ENCODE results near the gene MAGI1. TPM values are rescaled to one million over a fixed set of nuclear protein-coding genes. Genes with fewer than 3 reads are reported as not detected.

Gene MAGI1
- total RNA-seq, 5 donors from 2014 or later (not counting 1 experiment from before 2014, with no cell fraction given) = 0.23 to 0.63 (median 0.29) TPM

GRCh38 chr3:65490114-65490513 is 548.6 kb downstream of the MAGI1 start:
- no peak overlapping the region for H3K4me3 ChIP-seq (ENCODE audit: control insufficient read depth in 1 of 2, extremely low read depth in 1 of 2, low read length in 1 of 2)
- POLR2A ChIA-PET = no interaction called here
- DNase-seq (no peak), ATAC-seq (replicated peaks in 1 of 4) (no peak)
- Mint-ChIP-seq H3K27ac (no peak overlapping the region), H3K9me3 (peaks cover 5 to 20% (median 5%) of the 10 kb centered on the region in 3 donors), H3K4me3 (no peak overlapping the region), H3K36me3 (no peaks in the 10 kb centered on the region), H3K27me3 (no peaks in the 10 kb centered on the region), H3K4me1 (no peaks in the 10 kb centered on the region)
- no peaks in the 10 kb centered on the region for H3K4me1 ChIP-seq (ENCODE audit: control insufficient read depth in 1 of 2, extremely low read depth in 1 of 2, insufficient read depth in 2 of 2, low read length in 2 of 2)
- CTCF ChIA-PET = no interaction called here
- WGBS (ENCODE audit: insufficient coverage) = 100% methylated on average over 1 of the region's 3 CpGs
- H3K27me3 ChIP-seq (replicated peaks in 1 of 2; ENCODE audit: control insufficient read depth in 2 of 2, extremely low read depth in 1 of 2, insufficient read depth in 2 of 2, low read length in 1 of 2) = no peaks in the 10 kb centered on the region
- H3K27ac ChIP-seq (ENCODE audit: low read length) = no peak overlapping the region
- no peaks in the 10 kb centered on the region for H3K36me3 ChIP-seq (ENCODE audit: control insufficient read depth in 2 of 2, extremely low read depth in 1 of 2, insufficient read depth in 1 of 2, low read length in 1 of 2)
- no peaks in the 10 kb centered on the region for H3K9me3 ChIP-seq

GRCh38 chr3:65489253-65489652 is 549.5 kb downstream of the MAGI1 start:
- POLR2A ChIA-PET = no interaction called here
- no peak overlapping the region for H3K27ac ChIP-seq (ENCODE audit: low read length)
- CTCF ChIA-PET = no interaction called here
- H3K4me1 ChIP-seq (ENCODE audit: control insufficient read depth in 1 of 2, extremely low read depth in 1 of 2, insufficient read depth in 2 of 2, low read length in 2 of 2) = no peaks in the 10 kb centered on the region
- ATAC-seq (replicated peaks in 1 of 4) (no peak), DNase-seq (no peak)
- no CpG with 5 or more reads among the region's 2 CpGs for WGBS (ENCODE audit: insufficient coverage)
- peaks cover 5 to 20% (median 8%) of the 10 kb centered on the region in 3 donors for H3K9me3 Mint-ChIP-seq
- H3K27me3 Mint-ChIP-seq = no peaks in the 10 kb centered on the region
- H3K27me3 ChIP-seq (replicated peaks in 1 of 2; ENCODE audit: control insufficient read depth in 2 of 2, extremely low read depth in 1 of 2, insufficient read depth in 2 of 2, low read length in 1 of 2) = no peaks in the 10 kb centered on the region
- H3K27ac Mint-ChIP-seq = no peak overlapping the region
- no peak overlapping the region for H3K4me3 Mint-ChIP-seq
- H3K4me3 ChIP-seq (ENCODE audit: control insufficient read depth in 1 of 2, extremely low read depth in 1 of 2, low read length in 1 of 2) = no peak overlapping the region
- no peaks in the 10 kb centered on the region for H3K36me3 ChIP-seq (ENCODE audit: control insufficient read depth in 2 of 2, extremely low read depth in 1 of 2, insufficient read depth in 1 of 2, low read length in 1 of 2)
- H3K9me3 ChIP-seq = no peaks in the 10 kb centered on the region
- H3K4me1 Mint-ChIP-seq = no peaks in the 10 kb centered on the region
- H3K36me3 Mint-ChIP-seq = no peaks in the 10 kb centered on the region

- ChIA-PET POLR2A (no interaction called here), CTCF (no interaction called here)
- DNase-seq (no peak), ATAC-seq (replicated peaks in 1 of 4) (no peak)
- Mint-ChIP-seq H3K27ac (no peak overlapping the region), H3K4me3 (no peak overlapping the region), H3K4me1 (no peaks in the 10 kb centered on the region), H3K27me3 (no peaks in the 10 kb centered on the region), H3K36me3 (no peaks in the 10 kb centered on the region), H3K9me3 (peaks cover 0 to 8% (median 8%) of the 10 kb centered on the region in 3 donors)
- Histone ChIP-seq H3K9me3 (no peaks in the 10 kb centered on the region), H3K36me3 (ENCODE audit: control insufficient read depth in 2 of 2, extremely low read depth in 1 of 2, insufficient read depth in 1 of 2, low read length in 1 of 2) (no peaks in the 10 kb centered on the region), H3K27me3 (replicated peaks in 1 of 2; ENCODE audit: control insufficient read depth in 2 of 2, extremely low read depth in 1 of 2, insufficient read depth in 2 of 2, low read length in 1 of 2) (no peaks in the 10 kb centered on the region), H3K27ac (ENCODE audit: low read length) (no peak overlapping the region), H3K4me3 (ENCODE audit: control insufficient read depth in 1 of 2, extremely low read depth in 1 of 2, low read length in 1 of 2) (no peak overlapping the region), H3K4me1 (ENCODE audit: control insufficient read depth in 1 of 2, extremely low read depth in 1 of 2, insufficient read depth in 2 of 2, low read length in 2 of 2) (no peaks in the 10 kb centered on the region)
- 56% methylated on average over 3 of the region's 3 CpGs for WGBS (ENCODE audit: insufficient coverage)
Measured at GRCh38 chr3:65485826-65486469, 552.8 kb downstream of the MAGI1 start.

- DNase-seq = no peak
- Mint-ChIP-seq H3K4me1 (no peaks in the 10 kb centered on the region), H3K27ac (no peak overlapping the region), H3K4me3 (no peak overlapping the region), H3K9me3 (peaks cover 2 to 8% (median 8%) of the 10 kb centered on the region in 3 donors), H3K27me3 (no peaks in the 10 kb centered on the region), H3K36me3 (no peaks in the 10 kb centered on the region)
- no peaks in the 10 kb centered on the region for H3K36me3 ChIP-seq (ENCODE audit: control insufficient read depth in 2 of 2, extremely low read depth in 1 of 2, insufficient read depth in 1 of 2, low read length in 1 of 2)
- ATAC-seq (replicated peaks in 1 of 4) = no peak
- WGBS (ENCODE audit: insufficient coverage) = 100% methylated on average over 2 of the region's 3 CpGs
- ChIA-PET CTCF (no interaction called here), POLR2A (no interaction called here)
- H3K4me1 ChIP-seq (ENCODE audit: control insufficient read depth in 1 of 2, extremely low read depth in 1 of 2, insufficient read depth in 2 of 2, low read length in 2 of 2) = no peaks in the 10 kb centered on the region
- H3K9me3 ChIP-seq = no peaks in the 10 kb centered on the region
- H3K4me3 ChIP-seq (ENCODE audit: control insufficient read depth in 1 of 2, extremely low read depth in 1 of 2, low read length in 1 of 2) = no peak overlapping the region
- H3K27ac ChIP-seq (ENCODE audit: low read length) = no peak overlapping the region
- no peaks in the 10 kb centered on the region for H3K27me3 ChIP-seq (replicated peaks in 1 of 2; ENCODE audit: control insufficient read depth in 2 of 2, extremely low read depth in 1 of 2, insufficient read depth in 2 of 2, low read length in 1 of 2)
Measured at GRCh38 chr3:65484964-65485363, 553.8 kb downstream of the MAGI1 start.

- Histone ChIP-seq H3K27ac (ENCODE audit: low read length) (no peak overlapping the region), H3K36me3 (ENCODE audit: control insufficient read depth in 2 of 2, extremely low read depth in 1 of 2, insufficient read depth in 1 of 2, low read length in 1 of 2) (no peaks in the 10 kb centered on the region), H3K9me3 (no peaks in the 10 kb centered on the region), H3K27me3 (replicated peaks in 1 of 2; ENCODE audit: control insufficient read depth in 2 of 2, extremely low read depth in 1 of 2, insufficient read depth in 2 of 2, low read length in 1 of 2) (no peaks in the 10 kb centered on the region), H3K4me3 (ENCODE audit: control insufficient read depth in 1 of 2, extremely low read depth in 1 of 2, low read length in 1 of 2) (no peak overlapping the region), H3K4me1 (ENCODE audit: control insufficient read depth in 1 of 2, extremely low read depth in 1 of 2, insufficient read depth in 2 of 2, low read length in 2 of 2) (no peaks in the 10 kb centered on the region)
- Mint-ChIP-seq H3K36me3 (no peaks in the 10 kb centered on the region), H3K4me1 (no peaks in the 10 kb centered on the region), H3K27ac (no peak overlapping the region), H3K27me3 (no peaks in the 10 kb centered on the region), H3K9me3 (peaks cover 3 to 8% (median 5%) of the 10 kb centered on the region in 3 donors), H3K4me3 (no peak overlapping the region)
- ATAC-seq (replicated peaks in 1 of 4) (no peak), DNase-seq (no peak)
- POLR2A ChIA-PET = no interaction called here
- WGBS (ENCODE audit: insufficient coverage) = 72% methylated on average over 3 of the region's 6 CpGs
- CTCF ChIA-PET = no interaction called here
Measured at GRCh38 chr3:65483480-65483879, 555.2 kb downstream of the MAGI1 start.

- ChIA-PET CTCF (no interaction called here), POLR2A (no interaction called here)
- WGBS (ENCODE audit: insufficient coverage) = 42% methylated on average over 2 of the region's 2 CpGs
- Histone ChIP-seq H3K4me1 (ENCODE audit: control insufficient read depth in 1 of 2, extremely low read depth in 1 of 2, insufficient read depth in 2 of 2, low read length in 2 of 2) (no peaks in the 10 kb centered on the region), H3K27me3 (replicated peaks in 1 of 2; ENCODE audit: control insufficient read depth in 2 of 2, extremely low read depth in 1 of 2, insufficient read depth in 2 of 2, low read length in 1 of 2) (no peaks in the 10 kb centered on the region), H3K36me3 (ENCODE audit: control insufficient read depth in 2 of 2, extremely low read depth in 1 of 2, insufficient read depth in 1 of 2, low read length in 1 of 2) (no peaks in the 10 kb centered on the region), H3K9me3 (no peaks in the 10 kb centered on the region), H3K27ac (ENCODE audit: low read length) (no peak overlapping the region), H3K4me3 (ENCODE audit: control insufficient read depth in 1 of 2, extremely low read depth in 1 of 2, low read length in 1 of 2) (no peak overlapping the region)
- Mint-ChIP-seq H3K27me3 (no peaks in the 10 kb centered on the region), H3K4me3 (no peak overlapping the region), H3K36me3 (no peaks in the 10 kb centered on the region), H3K9me3 (peaks cover 3 to 8% (median 5%) of the 10 kb centered on the region in 3 donors), H3K27ac (no peak overlapping the region), H3K4me1 (no peaks in the 10 kb centered on the region)
- DNase-seq (no peak), ATAC-seq (replicated peaks in 1 of 4) (no peak)
Measured at GRCh38 chr3:65483011-65483410, 555.7 kb downstream of the MAGI1 start.

GRCh38 chr3:65481085-65481484 is 557.6 kb downstream of the MAGI1 start:
- no peaks in the 10 kb centered on the region for H3K4me1 Mint-ChIP-seq
- WGBS (ENCODE audit: insufficient coverage) = 65% methylated on average over 4 of the region's 4 CpGs
- Histone ChIP-seq H3K4me1 (ENCODE audit: control insufficient read depth in 1 of 2, extremely low read depth in 1 of 2, insufficient read depth in 2 of 2, low read length in 2 of 2) (no peaks in the 10 kb centered on the region), H3K4me3 (ENCODE audit: control insufficient read depth in 1 of 2, extremely low read depth in 1 of 2, low read length in 1 of 2) (no peak overlapping the region), H3K36me3 (ENCODE audit: control insufficient read depth in 2 of 2, extremely low read depth in 1 of 2, insufficient read depth in 1 of 2, low read length in 1 of 2) (no peaks in the 10 kb centered on the region), H3K27ac (ENCODE audit: low read length) (no peak overlapping the region), H3K9me3 (no peaks in the 10 kb centered on the region), H3K27me3 (replicated peaks in 1 of 2; ENCODE audit: control insufficient read depth in 2 of 2, extremely low read depth in 1 of 2, insufficient read depth in 2 of 2, low read length in 1 of 2) (no peaks in the 10 kb centered on the region)
- no peaks in the 10 kb centered on the region for H3K27me3 Mint-ChIP-seq
- H3K9me3 Mint-ChIP-seq = peaks cover 3 to 8% (median 5%) of the 10 kb centered on the region in 3 donors
- no peak for DNase-seq
- no peaks in the 10 kb centered on the region for H3K36me3 Mint-ChIP-seq
- no peak overlapping the region for H3K4me3 Mint-ChIP-seq
- no peak for ATAC-seq (replicated peaks in 1 of 4)
- ChIA-PET POLR2A (no interaction called here), CTCF (no interaction called here)
- H3K27ac Mint-ChIP-seq = no peak overlapping the region
